22Rv1 (cell line): ENCODE measurements around the gene WDR77.

ENCODE experiments used
- CTCF ChIP-seq: fragments of 450-650 bp; IDR thresholded peaks from 2 replicates; pipeline ENCODE4 v1.5.1; 2017; ENCODE audit warnings: mild to moderate bottlenecking
- ZFX ChIP-seq: fragments of 450-650 bp; IDR thresholded peaks from 2 replicates; pipeline ENCODE4 v1.6.1; 2017; ENCODE audit warnings: antibody characterized with exemption, borderline replicate concordance

- TF ChIP-seq CTCF (no peak), ZFX (no peak)
Measured at GRCh38 chr1:111417755-111418154, 31.3 kb downstream of the WDR77 start.
